Loucy (cell line): ENCODE measurements around the gene ENTREP1.

ENCODE experiments used
- CTCF ChIP-seq: fragments of 200-600 bp; sonication (generic); conservative IDR thresholded peaks from 2 replicates; pipeline ENCODE4 v1.5.1; 2014; ENCODE audit warnings: mild to moderate bottlenecking, antibody characterized with exemption, low read length
- EZH2phosphoT487 ChIP-seq: fragments of 200-600 bp; IDR thresholded peaks from 2 replicates; pipeline ENCODE4 v1.6.1; 2018; ENCODE audit warnings: antibody characterized with exemption, mild to moderate bottlenecking, moderate library complexity, borderline replicate concordance

- TF ChIP-seq CTCF, result no peak
- TF ChIP-seq EZH2phosphoT487, result no peak
Observed at GRCh38 chr9:69317894-69318293, 7.1 kb upstream of the ENTREP1 start.
